Measurements from ENCODE around the gene FRRS1L. TPM values are rescaled to one million over a fixed set of nuclear protein-coding genes. Genes with fewer than 3 reads are reported as not detected.

Gene FRRS1L
- total and polyA plus RNA-seq, 2 of the 13 experiments (the other 11 are each of a cell fraction or from before 2014, with no cell fraction given) = 0.02 to 0.03 TPM

- TF ChIP-seq, protein P1, sequence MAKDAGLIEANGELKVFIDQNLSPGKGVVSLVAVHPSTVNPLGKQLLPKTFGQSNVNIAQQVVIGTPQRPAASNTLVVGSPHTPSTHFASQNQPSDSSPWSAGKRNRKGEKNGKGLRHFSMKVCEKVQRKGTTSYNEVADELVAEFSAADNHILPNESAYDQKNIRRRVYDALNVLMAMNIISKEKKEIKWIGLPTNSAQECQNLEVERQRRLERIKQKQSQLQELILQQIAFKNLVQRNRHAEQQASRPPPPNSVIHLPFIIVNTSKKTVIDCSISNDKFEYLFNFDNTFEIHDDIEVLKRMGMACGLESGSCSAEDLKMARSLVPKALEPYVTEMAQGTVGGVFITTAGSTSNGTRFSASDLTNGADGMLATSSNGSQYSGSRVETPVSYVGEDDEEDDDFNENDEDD (CRISPR knock-in tag; IDR thresholded peaks at IDR 0.05; ENCODE audit: borderline replicate concordance) = no peak
- no peak for TF ChIP-seq CBFB (CRISPR knock-in tag; IDR thresholded peaks at IDR 0.05)
- TF ChIP-seq GMEB2 (CRISPR knock-in tag; IDR thresholded peaks at IDR 0.05; ENCODE audit: low read depth) = no peak
- TF ChIP-seq BORCS8-MEF2B (CRISPR knock-in tag; IDR thresholded peaks at IDR 0.05) = no peak
- TF ChIP-seq ZNF660 (CRISPR knock-in tag; IDR thresholded peaks at IDR 0.05; ENCODE audit: borderline replicate concordance, low read depth) = no peak
- TF ChIP-seq NR0B2 (CRISPR knock-in tag; IDR thresholded peaks at IDR 0.05) = no peak
- TF ChIP-seq ZSCAN31 (CRISPR knock-in tag; IDR thresholded peaks at IDR 0.05; ENCODE audit: low read depth) = no peak
- TF ChIP-seq, protein P2, sequence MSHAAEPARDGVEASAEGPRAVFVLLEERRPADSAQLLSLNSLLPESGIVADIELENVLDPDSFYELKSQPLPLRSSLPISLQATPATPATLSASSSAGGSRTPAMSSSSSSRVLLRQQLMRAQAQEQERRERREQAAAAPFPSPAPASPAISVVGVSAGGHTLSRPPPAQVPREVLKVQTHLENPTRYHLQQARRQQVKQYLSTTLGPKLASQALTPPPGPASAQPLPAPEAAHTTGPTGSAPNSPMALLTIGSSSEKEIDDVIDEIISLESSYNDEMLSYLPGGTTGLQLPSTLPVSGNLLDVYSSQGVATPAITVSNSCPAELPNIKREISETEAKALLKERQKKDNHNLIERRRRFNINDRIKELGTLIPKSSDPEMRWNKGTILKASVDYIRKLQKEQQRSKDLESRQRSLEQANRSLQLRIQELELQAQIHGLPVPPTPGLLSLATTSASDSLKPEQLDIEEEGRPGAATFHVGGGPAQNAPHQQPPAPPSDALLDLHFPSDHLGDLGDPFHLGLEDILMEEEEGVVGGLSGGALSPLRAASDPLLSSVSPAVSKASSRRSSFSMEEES (CRISPR knock-in tag; IDR thresholded peaks at IDR 0.05) = no peak
Measured at GRCh38 chr9:109113892-109114609, 53.0 kb downstream of the FRRS1L start (continued).

All from HepG2 (cell line).